Activated CD8-positive, alpha-beta memory T cell treated with anti-CD3 and anti-CD28 coated beads for 48 hours (primary cell): ENCODE data around the gene SNX24.
"Not testable (repeated sequence)": the region's sequence is repeated elsewhere in the genome, so short reads cannot be mapped to it uniquely, and the experiment has no call there.

ENCODE experiments used
- DNase-seq, 3 experiments: peaks; one replicate each; pipeline ENCODE4 v3.0.0-alpha.2; 2020; ENCODE audit warnings: low read depth in 2 of 3, low spot score in 2 of 3

The SNX24 gene, protein sequence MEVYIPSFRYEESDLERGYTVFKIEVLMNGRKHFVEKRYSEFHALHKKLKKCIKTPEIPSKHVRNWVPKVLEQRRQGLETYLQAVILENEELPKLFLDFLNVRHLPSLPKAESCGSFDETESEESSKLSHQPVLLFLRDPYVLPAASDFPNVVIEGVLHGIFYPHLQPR

DNA sequence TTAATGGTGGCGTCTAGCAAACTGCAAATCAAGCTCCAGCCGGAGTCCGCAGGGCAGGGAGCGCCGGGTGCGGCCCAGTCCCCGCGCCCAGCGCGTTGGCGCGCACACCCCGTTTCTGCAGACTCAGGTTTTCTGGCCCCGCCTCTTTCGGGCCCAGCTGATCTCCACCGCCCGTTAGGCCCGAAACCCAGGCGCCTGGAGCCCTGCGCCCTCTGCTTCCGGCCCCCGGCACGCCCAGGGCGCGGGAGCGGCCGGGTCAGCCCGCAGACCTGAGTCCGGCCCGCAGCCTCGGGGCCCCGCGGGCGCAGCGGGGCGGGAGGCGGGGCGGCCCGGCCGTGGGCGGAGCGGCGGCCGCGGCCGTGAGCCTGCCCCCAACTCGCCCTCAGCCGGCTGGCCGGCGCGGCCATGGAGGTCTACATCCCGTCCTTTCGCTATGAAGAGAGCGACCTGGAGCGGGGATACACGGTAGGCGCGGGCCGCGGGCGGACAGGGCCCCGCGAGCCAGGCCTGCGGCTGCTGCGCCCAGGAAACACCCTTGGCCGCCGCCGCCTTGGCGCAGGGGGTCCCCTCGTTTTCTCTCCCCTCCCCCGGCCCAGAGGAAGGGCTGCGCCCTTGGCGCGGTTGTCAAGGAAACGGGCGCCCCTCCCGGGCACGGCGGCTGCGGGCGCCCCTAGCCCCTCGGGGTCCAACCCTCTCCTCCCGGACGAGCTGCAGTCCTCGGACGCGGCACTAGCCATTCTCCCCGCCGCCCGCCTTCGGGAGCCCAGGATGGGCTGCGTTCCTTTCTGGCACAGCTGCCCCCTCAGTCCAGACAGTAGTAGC is at the start of gene SNX24:
TSS of gene SNX24 (plus strand) at position 385 of the 822 bp plus-strand sequence. CDS start at position 406, 21 bp downstream.
- peak in 2 of 3 experiments; percentile 15 to 50 for DNase-seq

DNA sequence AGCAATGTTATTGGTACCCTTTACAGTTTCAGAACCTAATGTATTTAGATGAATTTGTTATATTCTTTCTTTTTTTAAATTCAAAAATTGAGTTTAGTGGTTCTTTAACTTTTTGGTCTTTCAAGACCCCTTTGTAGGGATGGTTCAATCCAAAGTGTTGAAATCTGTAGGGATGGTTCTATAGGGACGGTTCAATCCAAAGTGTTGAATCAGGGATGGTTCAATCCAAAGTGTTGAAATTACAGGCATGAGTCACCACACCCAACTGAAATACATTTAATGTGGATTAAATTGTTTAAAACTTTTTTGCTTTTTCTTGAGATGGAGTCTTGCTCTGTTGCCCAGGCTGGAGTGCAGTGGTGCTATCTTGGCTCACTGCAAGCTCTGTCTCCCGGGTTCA is 39.9 kb upstream of the SNX24 start:
- DNase-seq, result no peak

DNA sequence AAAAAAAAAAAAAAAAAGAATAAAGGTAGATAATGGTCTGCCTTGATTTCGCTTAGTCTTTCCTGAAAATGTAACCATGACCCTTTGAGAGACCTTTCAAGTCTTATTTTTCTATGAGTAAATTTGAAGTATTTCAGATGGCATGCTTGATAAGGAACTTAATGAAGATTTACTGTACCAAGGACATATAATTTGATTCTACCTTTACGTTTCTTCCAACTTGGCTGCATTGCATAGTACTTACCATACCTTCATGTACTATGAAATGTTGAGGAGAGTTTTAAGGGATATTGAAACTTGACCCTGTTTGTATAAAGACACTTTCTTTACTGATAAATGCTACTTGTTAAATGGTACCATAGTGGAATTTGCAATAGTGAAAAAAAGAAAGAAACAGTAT is 35.0 kb upstream of the SNX24 start:
- no peak for DNase-seq

DNA sequence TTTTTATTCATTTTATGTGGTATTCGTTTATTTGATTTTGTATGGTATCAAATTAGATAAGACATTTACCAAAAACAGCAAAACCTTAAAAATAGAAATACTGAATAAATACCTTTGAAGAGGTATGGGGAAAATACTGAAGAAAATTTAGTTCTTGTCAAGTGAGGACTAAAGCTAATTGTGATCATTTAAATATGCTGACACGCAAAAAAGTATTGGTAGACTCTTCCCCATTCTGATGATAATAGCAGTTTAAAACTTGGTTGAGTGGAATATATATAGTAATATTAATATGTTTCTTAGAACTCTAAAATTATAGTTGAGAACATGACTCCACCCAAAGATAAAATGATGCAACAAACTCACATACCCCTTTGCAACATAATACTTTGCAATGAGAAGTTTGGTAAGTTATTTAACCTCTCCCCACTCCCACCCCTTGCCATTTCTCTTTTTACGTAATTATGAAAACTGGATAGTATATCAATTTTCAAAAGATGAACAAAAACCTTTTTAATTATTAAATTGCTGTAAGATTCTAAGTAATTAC is 30.1 kb upstream of the SNX24 start:
- DNase-seq, result no peak

DNA sequence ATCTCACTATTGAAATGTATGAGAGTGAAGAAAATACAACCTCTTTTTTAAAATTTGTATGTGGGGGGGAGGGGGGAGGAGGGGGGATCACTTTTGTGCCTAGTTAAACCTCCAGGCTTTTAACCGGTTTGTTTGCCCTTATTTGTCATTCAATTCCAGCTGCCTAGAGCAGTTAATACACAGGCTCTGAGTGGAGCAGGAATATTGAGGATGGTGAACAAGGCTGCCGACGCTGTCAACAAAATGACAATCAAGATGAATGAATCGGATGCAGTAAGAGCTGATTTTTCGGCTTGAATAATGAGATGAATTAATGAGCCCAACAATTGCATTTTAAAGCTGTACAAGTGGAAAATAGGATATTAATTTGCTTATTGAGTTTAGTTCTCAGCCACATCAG is 28.7 kb upstream of the SNX24 start:
- DNase-seq, result no peak

DNA sequence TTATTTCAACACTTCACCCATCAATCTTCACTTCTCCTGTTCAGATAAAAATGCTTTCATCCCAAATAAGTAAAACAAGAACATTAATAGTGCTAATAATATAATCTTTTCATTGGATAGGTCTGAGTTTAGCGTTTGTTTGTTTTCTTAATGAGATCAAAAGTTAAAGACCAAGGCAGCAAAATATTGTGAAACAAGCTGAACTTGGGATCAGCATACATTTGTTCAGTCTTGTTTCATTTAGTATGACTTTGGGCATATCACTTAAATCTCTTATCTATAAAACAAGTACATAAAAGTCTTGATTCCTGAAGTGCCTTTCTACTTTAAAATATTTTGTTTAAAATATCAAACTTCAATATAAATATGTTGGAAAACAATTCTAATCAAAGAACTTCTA is 13.4 kb upstream of the SNX24 start:
- DNase-seq, result no peak

DNA sequence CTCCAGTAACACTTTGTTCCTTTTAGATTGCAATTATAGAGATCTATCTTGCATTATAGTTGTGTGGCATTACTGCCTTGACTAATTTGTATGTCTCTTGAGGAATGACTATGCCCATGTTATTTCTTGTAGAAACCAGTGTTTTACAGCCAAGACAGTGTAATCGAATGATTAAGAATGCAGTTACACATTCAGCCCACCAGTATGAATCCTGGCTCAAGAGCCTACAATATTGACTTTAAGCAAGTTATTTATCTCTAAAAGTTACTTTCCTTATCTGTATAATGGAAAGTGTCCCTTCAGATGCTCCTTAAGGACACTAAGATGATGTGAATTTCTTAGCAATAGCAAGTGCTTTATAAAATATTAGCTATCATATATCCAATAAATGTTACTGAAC is 9.7 kb upstream of the SNX24 start:
- no peak for DNase-seq

DNA sequence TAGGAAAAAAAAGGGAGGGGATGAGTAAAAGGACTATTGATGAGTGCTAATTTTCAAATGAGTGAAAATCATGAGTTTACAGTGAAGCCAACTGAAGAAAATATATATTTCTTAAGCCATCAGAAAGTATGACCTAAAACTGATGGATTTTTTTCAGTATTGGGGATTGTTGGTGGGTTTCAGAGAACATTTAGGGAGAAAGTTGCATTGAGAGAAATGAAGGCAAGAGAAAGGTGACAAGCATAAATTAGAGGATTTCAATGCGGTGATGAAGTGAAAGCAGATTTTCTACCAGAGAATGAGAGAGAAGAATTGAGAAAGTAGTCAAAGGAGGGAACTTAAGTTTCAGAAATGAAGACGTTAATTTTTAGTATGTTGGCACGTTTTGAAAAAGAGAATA is 8.5 kb upstream of the SNX24 start:
- no peak for DNase-seq

DNA sequence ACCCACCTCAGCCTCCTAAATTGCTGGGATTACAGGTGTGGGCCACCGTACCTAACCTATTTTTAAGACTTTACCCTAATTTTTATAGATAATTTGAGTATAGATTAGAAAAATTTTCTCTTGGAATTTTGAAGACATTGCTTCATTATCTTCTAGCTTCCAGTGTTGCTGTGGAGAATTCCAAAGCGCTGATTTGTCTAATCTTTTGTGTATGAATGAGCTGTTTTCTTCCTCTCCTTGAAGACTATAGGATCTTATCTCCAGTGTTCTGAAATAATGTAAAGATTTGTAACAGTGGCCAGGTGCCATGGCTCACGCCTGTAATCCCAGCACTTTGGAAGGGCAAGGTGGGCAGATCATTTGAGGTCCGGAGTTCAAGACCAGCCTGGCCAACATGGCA is 5.7 kb upstream of the SNX24 start:
- DNase-seq, result no peak

DNA sequence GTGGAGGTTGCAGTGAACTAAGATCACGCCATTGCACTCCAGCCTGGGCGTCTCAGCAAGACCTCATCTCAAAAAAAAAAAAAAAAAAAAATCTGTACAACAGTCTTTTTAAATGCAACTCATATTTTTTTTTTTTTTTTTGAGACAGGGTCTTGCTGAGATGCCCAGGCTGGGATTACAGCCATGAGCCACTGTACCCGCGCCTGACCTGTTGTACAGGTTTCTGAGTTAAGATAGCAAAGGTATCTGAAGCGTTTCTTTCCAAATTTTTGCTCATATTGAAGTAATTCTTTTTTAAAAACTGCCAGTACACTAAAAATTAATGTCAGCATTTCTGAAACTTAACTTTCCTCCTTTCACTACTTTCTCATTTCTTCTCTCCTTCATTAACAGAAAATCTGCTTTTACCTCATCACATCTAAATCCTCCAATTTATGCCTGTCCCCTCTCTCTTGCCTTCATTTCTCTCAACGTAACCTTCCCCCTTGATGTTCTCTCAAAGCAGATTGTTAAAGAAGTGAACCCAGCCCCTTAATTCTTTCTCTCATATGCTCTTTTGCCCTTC is 3.3 kb upstream of the SNX24 start:
- no peak for DNase-seq

DNA sequence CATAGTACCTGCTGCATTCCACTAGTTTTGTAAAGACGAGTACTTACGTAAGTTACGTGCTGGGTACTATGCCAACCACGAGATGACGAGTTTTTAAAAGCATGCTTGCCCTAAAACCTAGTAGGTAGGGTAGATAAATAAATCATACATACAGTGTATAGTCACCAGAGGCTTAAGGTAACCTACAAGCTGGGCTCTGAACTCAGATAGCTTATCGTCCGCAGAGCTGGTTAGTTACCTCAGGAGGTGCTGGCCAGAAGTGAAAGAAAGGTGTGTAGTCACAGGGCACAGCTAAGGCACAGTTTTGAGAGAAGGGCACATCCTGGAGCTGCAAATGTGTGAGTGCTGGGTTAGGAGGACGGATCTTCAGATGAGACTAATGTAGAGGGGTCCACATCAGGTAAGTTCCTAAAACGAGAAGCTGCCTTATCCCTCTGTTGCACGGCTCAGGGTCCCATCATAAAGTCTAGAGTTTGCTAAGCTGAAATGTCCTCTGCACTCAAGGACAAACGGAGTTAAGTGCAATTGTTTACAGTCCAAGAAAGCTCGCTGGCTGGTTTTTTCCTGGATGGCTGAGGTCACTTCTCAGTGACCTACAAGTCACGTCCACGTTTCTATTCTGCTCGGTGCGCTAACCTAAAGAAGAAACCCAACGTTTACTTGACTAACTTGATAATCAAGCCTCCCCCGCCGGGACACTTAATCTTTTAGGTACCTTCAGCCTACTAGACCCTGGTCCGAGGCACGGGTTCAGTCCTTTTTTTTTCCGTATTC is 1.1 kb upstream of the SNX24 start:
- no peak for DNase-seq

DNA sequence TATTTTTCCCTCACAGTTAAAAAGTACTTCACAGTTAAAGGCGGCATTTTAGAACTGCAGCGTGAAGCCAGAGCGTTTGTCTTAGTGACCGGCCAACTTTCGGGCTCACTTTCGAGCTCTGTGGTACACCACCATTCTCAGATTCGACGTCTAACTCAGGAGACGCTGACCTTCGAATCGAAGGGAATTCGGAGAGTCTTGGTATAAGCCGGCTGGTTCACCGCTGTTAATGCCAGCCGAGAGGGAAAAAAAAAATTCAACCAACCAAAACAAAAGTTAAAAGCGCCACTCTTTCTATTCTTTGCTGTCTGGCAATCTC is 544 bp upstream of the SNX24 start:
- DNase-seq, result no peak

DNA sequence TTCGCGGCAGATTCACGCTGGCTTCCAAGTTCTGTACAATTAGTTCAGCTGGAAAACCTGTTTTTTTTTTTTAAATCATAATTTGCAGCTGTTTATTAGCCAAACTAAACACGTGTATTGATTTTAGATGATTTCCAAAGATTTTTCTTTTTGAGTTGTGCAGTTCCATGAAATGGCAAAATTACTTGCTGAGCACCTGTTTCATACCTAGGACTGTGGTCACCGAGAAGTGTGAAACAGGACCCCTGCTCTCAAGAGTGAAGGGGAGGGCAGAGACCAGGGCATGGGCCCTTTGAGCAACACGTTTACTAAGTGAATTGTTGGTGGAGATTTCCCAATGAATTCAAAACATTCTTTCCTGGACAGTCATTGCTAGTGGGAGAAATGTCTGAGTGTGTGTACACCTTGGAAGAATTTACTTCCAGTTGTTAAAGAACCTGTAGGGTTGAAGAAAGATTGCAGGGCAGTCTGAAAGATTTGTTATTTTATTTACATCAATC is 688 bp downstream of the SNX24 start:
- no peak for DNase-seq

DNA sequence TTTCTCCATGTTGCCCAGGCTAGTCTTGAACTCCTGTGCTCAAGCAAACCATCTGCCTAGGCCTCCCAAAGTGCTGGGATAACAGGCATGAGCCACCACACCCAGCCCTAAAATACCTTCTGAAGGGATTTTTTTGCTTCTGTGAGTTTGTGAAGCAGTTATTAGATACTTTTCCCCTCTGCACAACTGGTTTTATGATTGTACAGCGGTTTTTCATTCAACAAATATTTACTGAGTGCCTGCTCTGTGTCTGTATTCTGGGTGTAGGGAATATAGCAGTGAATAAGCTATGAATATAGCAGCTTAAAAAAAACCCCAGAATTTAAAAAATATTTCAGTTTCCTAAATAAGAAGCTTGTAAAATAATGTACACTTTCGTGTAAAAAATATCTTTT is 2.3 kb downstream of the SNX24 start:
- DNase-seq, result no peak

DNA sequence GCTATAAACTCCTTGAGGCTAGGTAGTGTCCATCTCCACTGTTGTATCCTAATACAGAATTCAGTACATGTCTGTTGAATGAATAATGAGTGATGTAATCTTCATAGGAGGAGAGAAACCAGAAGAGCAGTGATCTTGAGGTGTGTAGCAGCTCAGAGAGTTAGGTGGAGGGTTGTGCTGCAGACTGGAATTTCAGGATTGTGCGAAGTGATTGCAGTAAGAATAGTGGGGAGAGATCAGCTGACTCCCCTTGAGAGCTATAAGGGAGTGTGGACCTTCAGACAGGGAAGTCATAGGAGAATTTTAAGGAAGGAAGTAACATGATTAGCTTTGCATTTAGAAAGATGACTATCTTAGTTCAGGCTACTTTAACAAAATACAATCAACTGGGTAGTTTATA is 4.4 kb downstream of the SNX24 start:
- DNase-seq, result no peak

DNA sequence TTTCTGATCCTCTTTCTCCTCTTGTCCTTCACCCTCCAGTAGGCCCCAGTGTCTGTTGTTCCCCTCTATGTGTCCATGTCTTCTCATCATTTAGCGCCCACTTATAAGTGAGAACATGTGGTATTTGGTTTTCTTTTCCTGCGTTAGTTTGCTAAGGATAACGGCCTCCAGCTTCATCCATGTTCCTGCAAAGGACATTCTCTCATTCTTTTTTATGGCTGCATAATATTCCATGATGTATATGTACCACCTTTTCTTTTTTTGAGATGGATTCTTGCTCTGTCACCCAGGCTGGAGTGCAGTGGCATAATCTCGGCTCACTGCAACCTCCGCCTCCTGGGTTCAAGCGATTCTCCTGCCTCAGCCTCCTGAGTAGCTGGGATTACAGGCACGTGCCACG is 12.1 kb downstream of the SNX24 start:
- DNase-seq, result not testable (repeated sequence)

DNA sequence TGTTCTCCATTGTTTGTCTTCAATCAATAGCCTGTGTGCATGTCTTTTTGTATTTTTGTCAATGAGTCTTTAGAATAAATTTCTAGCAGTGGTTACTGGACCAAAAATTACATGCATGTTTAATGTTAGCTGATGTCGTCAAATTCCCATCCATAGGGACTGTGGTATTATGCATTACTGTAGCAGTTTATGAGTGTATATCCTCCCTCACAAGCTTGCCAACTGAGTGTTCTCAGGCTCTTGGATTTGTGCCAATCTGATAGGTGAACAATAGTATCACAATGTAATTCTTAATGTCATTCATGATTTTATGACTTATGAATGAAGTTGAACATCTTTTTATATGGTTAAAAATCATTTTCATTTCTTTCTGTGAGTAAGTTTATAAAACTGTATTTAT is 13.0 kb downstream of the SNX24 start:
- no peak for DNase-seq

DNA sequence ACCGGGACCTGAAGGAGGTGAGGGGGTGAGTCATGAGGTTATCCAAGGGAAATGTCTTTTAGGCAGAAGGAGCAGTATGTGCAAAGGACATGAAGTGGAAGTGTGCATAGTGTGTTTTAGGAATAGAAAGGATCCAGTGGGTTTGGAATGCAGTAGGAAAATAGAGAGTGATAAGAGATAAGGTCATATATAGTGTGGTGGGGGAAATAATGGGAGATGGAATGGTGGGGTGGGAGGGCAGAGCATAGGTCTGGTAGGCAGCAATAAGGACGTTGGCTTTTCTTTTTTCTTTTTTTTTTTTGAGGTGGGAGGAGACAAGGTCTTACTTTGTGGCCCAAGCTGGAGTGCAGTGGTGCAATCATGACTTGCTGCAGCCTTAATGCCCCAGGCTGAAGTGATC is 17.8 kb downstream of the SNX24 start:
- no peak for DNase-seq

DNA sequence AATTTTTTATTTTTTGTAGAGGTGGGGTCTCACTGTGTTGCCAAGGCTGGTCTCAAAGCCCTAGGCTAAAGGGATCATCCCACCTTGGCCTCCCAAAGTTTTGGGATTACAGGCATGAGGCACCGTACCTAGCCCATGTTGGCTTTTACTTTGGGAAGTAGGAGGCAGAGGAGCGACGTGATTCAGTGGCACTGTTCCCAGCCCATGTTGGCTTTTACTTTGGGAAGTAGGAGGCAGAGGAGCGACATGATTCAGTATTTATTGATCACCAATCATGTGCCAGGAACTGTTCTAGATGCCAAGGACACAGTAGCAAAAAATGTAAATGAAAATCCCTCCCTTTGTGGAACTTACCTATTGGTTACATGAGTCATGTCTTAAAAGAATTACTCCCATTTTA is 18.3 kb downstream of the SNX24 start:
- DNase-seq, result no peak

DNA sequence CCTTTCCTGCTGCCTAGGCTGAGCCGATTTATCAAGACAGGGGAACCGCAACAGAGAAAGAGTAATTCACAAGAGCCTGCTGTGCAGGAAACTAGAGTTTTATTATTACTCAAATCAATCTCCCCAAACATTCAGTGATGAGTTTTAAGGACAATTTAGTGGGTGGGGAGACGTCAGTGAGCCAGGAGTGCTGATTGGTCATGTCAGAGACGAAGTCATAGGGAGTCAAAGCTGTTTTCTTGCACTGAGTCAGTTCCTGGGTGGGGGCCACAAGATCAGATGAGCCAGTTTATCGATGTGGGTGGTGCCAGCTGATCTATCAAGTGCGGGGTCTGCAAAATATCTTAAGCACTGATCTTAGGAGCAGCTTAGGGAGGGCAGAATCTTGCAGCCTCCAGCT is 19.0 kb downstream of the SNX24 start:
- DNase-seq, result no peak

DNA sequence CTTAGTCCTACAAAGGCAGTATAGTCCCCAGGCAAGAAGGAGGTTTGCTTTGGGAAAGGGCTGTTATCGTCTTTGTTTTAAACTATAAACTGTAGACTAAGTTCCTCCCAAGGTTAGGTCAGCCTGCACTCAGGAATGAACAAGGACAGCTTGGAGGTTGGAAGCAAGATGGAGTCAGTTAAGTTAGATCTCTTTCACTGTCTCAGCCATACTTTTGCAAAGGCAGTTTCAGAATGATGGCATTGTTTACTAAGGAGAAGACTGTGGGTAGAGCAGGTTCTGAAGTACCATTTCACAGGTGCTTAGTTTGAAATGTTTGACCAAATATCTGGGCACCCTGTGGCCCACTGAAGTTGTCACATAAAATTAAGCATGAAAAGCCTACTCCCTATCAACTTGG is 19.4 kb downstream of the SNX24 start:
- no peak for DNase-seq
